Memory B cell (primary cell): ENCODE data around the gene LIMS2.

ENCODE experiments used
- ATAC-seq: fragments of 150-1000 bp; cut with Tn5 transposase; 2 replicates; pipeline ENCODE4 v1.10.0; 2021; ENCODE audit warnings: low read depth, mild to moderate bottlenecking, moderate library complexity
- DNase-seq, 2 donors: peaks; one replicate each; pipeline ENCODE4 v3.0.0; 2022; ENCODE audit warnings: low spot score in 2 of 2
- H3K27ac Mint-ChIP-seq: one replicate; pipeline ENCODE4 v1.8.0; 2022; ENCODE audit warnings: mild to moderate bottlenecking, moderate library complexity, mixed read lengths
- H3K27me3 Mint-ChIP-seq: one replicate; pipeline ENCODE4 v1.8.0; 2022; ENCODE audit warnings: mixed read lengths
- H3K36me3 Mint-ChIP-seq: one replicate; pipeline ENCODE4 v1.8.0; 2022; ENCODE audit warnings: mild to moderate bottlenecking, mixed read lengths
- H3K4me1 Mint-ChIP-seq: one replicate; pipeline ENCODE4 v1.8.0; 2022; ENCODE audit warnings: mixed read lengths
- H3K4me3 Mint-ChIP-seq: one replicate; pipeline ENCODE4 v1.8.0; 2022; ENCODE audit warnings: mild to moderate bottlenecking, moderate library complexity, mixed read lengths
- H3K9me3 Mint-ChIP-seq: one replicate; pipeline ENCODE4 v1.8.0; 2022; ENCODE audit warnings: mixed read lengths

LIMS2 gene

GRCh38 chr2:127635380-127636237 lies 39.7 kb downstream of the LIMS2 start:
- no peak for DNase-seq
- H3K4me3 Mint-ChIP-seq: no peak overlapping the region

DNA sequence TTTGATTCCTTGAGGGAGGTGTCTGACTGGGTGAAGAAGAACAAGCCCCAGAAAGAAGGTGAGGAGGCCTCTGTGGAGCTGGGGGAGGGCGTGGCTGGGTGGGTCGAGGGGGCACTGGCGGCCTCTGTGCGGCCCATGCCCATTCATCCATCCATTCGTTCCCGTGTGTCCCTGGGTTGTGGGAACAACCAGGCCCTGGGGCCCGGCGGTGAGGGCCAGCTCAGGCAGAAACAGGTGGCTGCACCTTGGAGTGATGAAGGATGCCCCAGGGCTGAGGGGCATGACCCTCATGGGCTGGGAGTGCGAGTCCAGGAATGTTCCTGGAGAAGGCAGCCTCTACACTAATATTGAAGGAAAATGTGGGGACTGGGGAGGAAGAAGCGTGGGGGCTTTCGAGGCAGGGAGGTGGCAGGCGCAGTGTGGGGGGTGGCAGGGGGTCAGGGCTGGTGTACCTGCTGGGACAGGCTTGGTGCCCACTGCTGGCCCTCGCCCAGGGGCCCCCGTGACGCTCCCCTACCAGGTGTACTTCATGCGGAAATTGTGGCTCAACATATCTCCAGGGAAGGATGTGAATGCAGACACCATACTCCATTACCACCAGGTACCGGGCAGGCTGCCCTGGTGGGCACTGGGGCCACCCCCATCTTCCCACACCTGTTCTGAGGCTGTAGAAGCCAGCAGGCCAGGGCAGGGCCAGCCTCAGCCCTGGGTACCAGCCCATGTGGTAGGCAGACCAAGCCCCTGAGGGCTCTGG lies 40.5 kb downstream of the LIMS2 start:
- DNase-seq (no peak), ATAC-seq (no peak)
- Mint-ChIP-seq H3K4me3 (no peak overlapping the region), H3K9me3 (no peaks in the 10 kb centered on the region), H3K27ac (no peak overlapping the region), H3K4me1 (peaks cover 75% of the 10 kb centered on the region), H3K27me3 (no peaks in the 10 kb centered on the region), H3K36me3 (no peaks in the 10 kb centered on the region)

More at GRCh38 chr2:127635380-127636237, 39.7 kb downstream of the LIMS2 start:
- no peaks in the 10 kb centered on the region for H3K9me3 Mint-ChIP-seq
- H3K27ac Mint-ChIP-seq: no peak overlapping the region
- H3K36me3 Mint-ChIP-seq: no peaks in the 10 kb centered on the region
- ATAC-seq: no peak
- H3K27me3 Mint-ChIP-seq: no peaks in the 10 kb centered on the region
- peaks cover 73% of the 10 kb centered on the region for H3K4me1 Mint-ChIP-seq

DNA sequence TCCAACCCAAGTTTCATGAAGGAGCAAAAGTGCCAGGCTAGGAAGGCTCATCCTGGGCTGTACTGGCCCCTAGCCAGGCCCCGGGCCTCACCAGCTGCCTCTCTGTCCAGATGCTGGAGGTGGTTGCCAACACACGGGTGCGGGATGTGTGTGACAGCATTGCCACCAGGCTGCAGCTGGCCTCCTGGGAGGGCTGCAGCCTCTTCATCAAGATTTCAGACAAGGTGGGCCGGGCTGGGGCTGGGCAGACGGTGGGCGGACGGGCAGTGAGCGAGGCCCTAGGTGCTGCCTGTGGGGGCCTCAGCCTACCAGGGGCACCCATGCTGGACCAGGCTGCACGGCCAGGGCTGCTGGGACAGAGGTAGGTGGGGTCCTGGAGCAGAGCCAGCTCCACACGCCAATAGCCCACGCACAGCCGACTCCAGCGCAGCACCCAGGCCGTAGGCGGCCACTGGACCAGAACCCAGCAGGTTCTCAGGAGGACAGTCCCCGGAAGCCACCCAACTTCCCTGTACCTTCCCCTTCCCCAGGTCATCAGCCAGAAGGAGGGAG lies 41.2 kb downstream of the LIMS2 start:
- no peaks in the 10 kb centered on the region for H3K9me3 Mint-ChIP-seq
- peak overlapping the region; percentile 21 for H3K4me3 Mint-ChIP-seq
- no peaks in the 10 kb centered on the region for H3K36me3 Mint-ChIP-seq
- H3K4me1 Mint-ChIP-seq: peaks cover 77% of the 10 kb centered on the region
- no peak for ATAC-seq
- peak overlapping the region; percentile 81 for H3K27ac Mint-ChIP-seq
- DNase-seq: no peak
- H3K27me3 Mint-ChIP-seq: no peaks in the 10 kb centered on the region

DNA sequence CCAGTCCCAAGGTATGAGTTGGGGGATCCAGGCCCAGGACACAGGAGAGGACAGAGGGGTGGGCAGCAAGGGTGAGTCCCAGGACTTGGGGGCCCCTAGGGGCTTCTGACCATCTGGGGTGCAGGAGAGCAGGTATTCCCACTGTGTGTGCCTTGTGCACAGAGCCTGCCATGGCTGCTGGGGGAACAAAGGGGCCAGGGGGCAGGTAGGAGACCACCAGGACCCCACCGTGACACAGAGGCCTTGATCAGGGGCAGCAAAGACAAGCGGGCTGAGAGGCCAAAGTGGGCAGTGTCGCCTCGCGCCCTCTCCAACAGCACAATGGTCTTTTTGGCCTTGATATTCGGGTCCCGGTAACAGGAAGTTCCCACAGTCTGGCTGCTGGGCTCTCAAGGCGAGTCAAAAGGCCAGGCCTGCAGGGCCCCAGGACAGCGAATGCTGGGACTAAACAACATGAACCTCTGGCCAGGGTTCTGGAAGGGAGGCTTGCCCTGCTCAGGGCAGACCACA lies 41.7 kb downstream of the LIMS2 start:
- peak overlapping the region; percentile 21 for H3K4me3 Mint-ChIP-seq
- no peaks in the 10 kb centered on the region for H3K36me3 Mint-ChIP-seq
- ATAC-seq: no peak
- H3K4me1 Mint-ChIP-seq: peaks cover 76% of the 10 kb centered on the region
- H3K27me3 Mint-ChIP-seq: no peaks in the 10 kb centered on the region
- H3K27ac Mint-ChIP-seq: peak overlapping the region; percentile 81
- DNase-seq: no peak
- H3K9me3 Mint-ChIP-seq: no peaks in the 10 kb centered on the region

DNA sequence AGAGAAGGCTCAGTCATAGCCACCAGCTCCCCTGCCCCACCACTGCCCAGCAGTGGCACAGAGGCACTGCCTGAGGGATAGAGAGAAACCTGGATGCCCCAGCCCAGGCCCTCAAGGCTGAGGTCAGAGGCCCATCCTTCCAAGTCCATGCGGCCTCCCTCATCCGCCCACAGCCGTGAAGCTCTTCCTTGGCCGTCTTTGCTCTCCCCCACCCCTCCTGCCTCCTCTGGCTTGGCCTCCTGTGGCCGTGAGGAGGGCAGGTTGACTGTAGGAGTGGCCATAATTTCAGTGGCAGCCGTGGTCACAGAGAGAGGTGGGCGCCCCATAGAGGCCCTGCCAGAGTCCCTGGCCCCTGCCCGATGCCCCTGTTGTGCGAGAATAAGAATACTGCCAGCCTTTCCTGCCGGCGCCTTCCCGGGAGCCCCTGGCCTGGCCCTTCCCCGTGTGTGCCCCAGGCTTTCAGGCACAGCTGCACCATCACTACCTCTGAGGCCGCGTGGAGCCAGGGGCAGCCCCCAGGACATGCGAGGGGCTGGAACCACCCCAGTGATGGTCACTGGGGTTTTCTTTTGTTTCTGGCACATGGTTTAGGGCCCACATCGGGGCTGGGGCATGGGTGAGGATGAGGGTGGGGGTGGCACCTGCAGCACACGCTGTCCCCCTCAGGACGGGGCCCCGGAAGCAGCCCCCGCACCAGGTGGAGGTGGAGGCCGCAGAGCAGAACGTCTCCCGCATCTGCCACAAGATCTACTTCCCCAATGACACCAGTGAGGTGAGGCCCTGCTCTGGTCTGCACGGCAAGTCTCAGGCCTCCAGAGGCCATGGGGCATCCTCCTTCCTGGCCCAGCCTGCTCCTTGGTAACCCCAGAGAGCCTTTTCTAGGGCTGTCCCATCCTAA lies 42.5 kb downstream of the LIMS2 start:
- H3K9me3 Mint-ChIP-seq: no peaks in the 10 kb centered on the region
- H3K4me1 Mint-ChIP-seq: peaks cover 70% of the 10 kb centered on the region
- H3K27ac Mint-ChIP-seq: peak overlapping the region; percentile 81
- peak overlapping the region; percentile 49 for H3K4me3 Mint-ChIP-seq
- H3K36me3 Mint-ChIP-seq: no peaks in the 10 kb centered on the region
- DNase-seq (peak; percentile 50 to 57), ATAC-seq (peak; percentile 87)
- H3K27me3 Mint-ChIP-seq: no peaks in the 10 kb centered on the region

DNA sequence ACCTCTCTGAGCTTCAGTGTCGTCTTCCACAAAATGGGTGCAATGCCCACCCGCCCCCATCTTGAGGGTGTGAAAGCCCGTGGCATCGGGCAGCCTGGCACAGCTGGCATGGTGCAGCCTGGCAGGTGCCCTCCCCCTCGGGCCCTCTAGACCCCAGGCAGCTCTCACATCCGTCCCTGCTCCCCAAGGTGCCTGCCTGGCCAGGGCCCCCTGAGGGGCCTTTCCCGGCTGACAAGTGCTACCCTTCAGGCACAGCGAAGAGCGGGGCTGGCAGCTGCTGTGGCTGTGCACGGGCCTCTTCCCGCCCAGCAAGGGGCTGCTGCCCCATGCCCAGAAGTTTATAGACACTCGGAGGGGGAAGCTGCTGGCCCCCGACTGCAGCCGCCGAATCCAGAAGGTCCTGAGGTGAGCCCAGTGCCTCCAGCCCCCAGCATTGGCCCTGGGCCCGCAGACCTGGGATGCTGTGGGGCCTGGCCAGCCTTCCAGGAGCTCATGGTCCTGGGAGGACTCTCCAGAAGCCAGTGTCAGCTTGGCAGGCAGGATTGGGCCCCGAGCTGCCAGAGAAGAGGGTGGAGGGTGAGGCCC lies 43.2 kb downstream of the LIMS2 start:
- Mint-ChIP-seq H3K9me3 (no peaks in the 10 kb centered on the region), H3K4me1 (peaks cover 68% of the 10 kb centered on the region), H3K27ac (no peak overlapping the region), H3K27me3 (no peaks in the 10 kb centered on the region), H3K4me3 (peak overlapping the region; percentile 24), H3K36me3 (no peaks in the 10 kb centered on the region)
- DNase-seq (no peak), ATAC-seq (no peak)

GRCh38 chr2:127631541-127631996 lies 43.8 kb downstream of the LIMS2 start:
- H3K4me1 Mint-ChIP-seq: peaks cover 65% of the 10 kb centered on the region
- no peak for ATAC-seq
- no peak overlapping the region for H3K4me3 Mint-ChIP-seq
- H3K36me3 Mint-ChIP-seq: no peaks in the 10 kb centered on the region
- H3K9me3 Mint-ChIP-seq: no peaks in the 10 kb centered on the region
- no peak overlapping the region for H3K27ac Mint-ChIP-seq
- no peaks in the 10 kb centered on the region for H3K27me3 Mint-ChIP-seq
- no peak for DNase-seq

- no peaks in the 10 kb centered on the region for H3K36me3 Mint-ChIP-seq
- no peaks in the 10 kb centered on the region for H3K27me3 Mint-ChIP-seq
- H3K4me1 Mint-ChIP-seq: peaks cover 61% of the 10 kb centered on the region
- H3K9me3 Mint-ChIP-seq: no peaks in the 10 kb centered on the region
- ATAC-seq (no peak), DNase-seq (no peak)
- H3K4me3 Mint-ChIP-seq: peak overlapping the region; percentile 60
- peak overlapping the region; percentile 48 for H3K27ac Mint-ChIP-seq
These were observed 44.3 kb downstream of the LIMS2 start for GRCh38 chr2:127630864-127631540.

DNA sequence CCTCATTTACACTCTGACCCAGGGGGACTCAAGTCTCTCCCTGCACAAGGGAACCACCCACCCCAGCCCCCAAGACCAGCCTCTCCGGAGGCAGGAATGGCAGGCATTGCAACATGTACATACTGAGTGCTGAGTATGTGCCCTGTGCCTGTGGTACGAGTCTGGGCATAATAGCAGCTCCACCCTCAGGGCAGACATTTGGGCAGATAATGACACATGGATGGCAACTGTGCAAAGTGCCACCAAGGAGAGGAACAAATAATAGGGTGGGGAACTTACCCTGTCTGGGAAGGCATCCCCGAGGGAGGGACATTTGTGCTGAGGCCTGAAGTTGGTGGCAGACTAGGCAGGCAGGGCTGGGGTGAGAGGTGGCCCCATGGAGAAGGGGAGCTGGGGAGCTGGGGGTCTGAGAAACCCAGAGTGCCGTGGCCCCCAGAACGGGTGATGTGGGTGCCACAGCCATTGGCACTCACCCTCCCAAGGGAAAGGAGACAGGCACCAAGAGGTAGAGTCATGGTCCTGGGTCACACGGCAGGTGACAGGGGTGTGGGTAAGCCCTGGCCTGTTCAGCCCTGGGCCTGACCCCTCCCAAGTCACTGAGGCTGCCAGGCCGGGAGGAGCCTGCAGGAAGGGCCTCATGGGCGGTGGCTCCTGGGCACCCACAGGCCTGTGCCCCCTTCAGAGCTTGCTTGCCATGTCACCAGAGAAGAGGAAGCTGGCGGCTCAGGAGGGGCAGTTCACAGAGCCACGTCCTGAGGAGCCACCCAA lies 45.0 kb downstream of the LIMS2 start:
- H3K27me3 Mint-ChIP-seq: no peaks in the 10 kb centered on the region
- ATAC-seq (no peak), DNase-seq (no peak)
- no peaks in the 10 kb centered on the region for H3K36me3 Mint-ChIP-seq
- H3K4me1 Mint-ChIP-seq: peaks cover 56% of the 10 kb centered on the region
- H3K4me3 Mint-ChIP-seq: peak overlapping the region; percentile 60
- peak overlapping the region; percentile 48 for H3K27ac Mint-ChIP-seq
- H3K9me3 Mint-ChIP-seq: no peaks in the 10 kb centered on the region

DNA sequence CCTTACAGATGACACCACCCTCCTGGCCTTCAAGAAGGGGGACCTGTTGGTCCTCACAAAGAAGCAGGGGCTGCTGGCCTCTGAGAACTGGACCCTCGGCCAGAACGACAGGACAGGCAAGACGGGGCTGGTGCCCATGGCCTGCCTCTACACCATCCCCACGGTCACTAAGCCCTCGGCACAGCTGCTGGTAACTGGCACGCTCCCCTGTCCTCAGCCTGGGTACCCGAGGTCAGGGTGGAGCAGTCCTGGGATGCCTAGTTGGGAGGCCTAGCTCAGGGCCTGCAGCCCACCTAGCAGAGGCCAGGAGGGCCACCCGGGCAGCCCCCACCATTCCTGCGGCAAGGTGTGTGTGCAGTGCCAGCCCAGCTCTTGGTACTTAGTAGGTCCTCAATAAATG lies 45.7 kb downstream of the LIMS2 start:
- Mint-ChIP-seq H3K27me3 (no peaks in the 10 kb centered on the region), H3K9me3 (no peaks in the 10 kb centered on the region), H3K27ac (no peak overlapping the region), H3K4me3 (no peak overlapping the region), H3K36me3 (no peaks in the 10 kb centered on the region), H3K4me1 (peaks cover 50% of the 10 kb centered on the region)
- no peak for DNase-seq
- no peak for ATAC-seq

DNA sequence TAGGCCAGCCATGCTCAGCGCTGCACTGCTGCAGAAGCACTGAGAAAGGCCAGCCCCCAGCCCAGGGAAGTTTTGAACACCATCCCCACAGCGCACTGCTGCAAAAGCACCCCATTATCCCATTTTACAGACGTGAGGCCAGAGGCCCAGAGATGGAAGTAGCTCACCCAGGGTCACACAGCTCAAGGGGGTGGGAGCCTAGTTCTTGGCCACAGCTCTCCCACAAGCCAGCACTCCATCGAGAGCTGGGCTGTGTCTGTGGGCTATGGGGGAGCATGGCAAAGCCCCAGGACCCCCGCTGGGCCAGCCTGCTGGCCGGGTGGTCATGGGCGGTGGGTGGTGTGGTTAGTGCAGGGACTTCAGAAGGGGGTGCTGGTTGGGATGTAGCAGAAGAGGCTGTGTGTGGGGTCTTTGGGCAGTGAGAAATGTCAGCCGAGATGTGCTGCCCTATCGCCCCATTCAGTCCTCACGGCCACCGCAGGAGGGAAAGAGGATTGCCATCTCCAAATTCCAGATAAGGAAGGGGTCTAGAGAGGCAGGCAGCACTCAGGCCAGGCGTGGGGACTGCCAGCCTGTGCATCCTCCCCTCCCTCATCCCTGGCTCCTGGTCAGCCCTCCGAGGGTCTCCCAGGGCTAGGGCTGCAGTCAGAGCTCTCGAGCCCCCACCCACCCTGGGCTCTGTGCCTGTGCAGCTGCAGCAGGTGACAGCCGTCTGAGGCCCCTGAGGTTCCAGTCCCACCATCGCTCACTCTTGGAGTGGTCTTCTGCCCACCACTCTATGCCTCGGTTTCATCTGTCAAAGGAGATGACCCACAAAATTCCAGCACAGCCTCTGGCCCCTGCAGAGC lies 46.3 kb downstream of the LIMS2 start:
- no peaks in the 10 kb centered on the region for H3K9me3 Mint-ChIP-seq
- H3K4me3 Mint-ChIP-seq: no peak overlapping the region
- no peaks in the 10 kb centered on the region for H3K36me3 Mint-ChIP-seq
- H3K27me3 Mint-ChIP-seq: no peaks in the 10 kb centered on the region
- no peak overlapping the region for H3K27ac Mint-ChIP-seq
- ATAC-seq: no peak
- H3K4me1 Mint-ChIP-seq: peaks cover 45% of the 10 kb centered on the region
- DNase-seq: no peak
